GM19468 (cell line): ENCODE results near the gene NPVF.
A peak's percentile ranks its signal among the peaks of the same experiment; 100 is the strongest.

Source experiments
- ATAC-seq: cut with Tn5 transposase; IDR thresholded peaks from one replicate; pipeline ENCODE4 v1.9.1; 2021; ENCODE audit warnings: mild to moderate bottlenecking, moderate library complexity, moderate number of reproducible peaks; ENCODE audit not compliant: unreplicated experiment; ENCODE audit errors: extremely low read depth

Gene NPVF

DNA sequence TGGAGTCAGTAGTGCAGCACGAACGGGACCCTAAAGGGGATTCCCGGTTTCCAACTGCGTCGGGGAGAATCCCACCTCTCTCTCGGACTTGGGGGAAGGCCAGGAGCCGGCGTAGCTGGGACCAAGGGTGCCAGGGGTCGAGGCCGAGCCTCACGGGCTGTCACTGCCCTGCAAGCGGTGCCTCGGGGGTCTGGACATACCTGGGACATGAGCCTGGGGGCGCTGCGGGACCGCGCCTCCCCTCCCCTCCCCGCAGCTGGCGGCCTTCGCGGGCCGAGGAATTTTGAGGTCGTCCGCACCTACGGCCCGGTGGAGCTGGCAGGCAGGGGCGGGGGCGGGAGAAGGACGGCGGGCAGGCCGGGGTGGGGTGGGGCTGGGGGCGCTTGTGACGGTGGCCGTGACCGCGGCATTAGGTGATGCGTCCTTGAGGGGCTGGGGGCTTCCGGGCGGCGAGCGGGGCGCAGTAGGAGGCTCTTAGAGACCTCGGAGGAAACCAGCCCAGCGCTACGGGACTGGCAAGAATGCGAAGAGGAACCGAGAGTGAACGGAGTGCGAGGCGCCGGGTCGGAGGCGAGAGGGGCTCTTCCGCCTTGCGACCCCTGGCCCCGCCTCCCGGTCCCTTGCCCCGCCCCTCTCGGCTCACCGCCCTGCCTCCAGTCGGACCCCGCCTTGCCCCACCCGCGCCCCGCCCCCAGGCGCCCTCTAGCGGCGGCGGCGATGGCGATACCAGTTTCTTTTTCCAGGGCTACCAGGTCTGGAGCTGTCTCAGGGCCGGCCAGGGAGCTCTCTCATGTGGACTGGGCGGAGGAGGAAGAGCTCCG lies 48.3 kb downstream of the NPVF start:
- peak; percentile 96 for ATAC-seq

DNA sequence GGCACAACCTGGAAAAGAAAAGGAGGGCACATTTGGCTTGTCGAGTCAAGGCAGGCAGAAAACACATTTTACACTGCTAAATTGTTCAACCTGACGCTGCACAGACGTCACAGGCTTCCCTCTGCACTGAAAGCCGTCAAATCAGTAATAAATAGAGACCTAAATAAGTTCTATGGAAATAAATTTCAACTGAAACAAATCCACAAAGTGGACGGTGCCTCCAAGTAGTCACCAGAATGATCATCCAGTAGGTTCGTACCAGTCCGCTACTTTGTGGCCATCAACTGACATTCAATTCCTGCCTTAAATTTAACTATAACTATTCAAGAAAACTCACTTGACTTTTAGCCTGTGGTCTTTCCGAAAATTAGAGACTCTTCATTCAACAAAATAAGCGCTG lies 49.0 kb downstream of the NPVF start:
- ATAC-seq, result no peak
